C4-2B (cell line): ENCODE results near the gene KRT34.

ENCODE experiments used
- CTCF ChIP-seq: fragments of 450-650 bp; conservative IDR thresholded peaks from 2 replicates; pipeline ENCODE4 v1.5.1; 2017; ENCODE audit warnings: mild to moderate bottlenecking
- ZFX ChIP-seq: fragments of 450-650 bp; IDR thresholded peaks from 2 replicates; pipeline ENCODE4 v1.6.1; 2017

GRCh38 chr17:41413982-41414381 is 31.9 kb upstream of the KRT34 start:
- TF ChIP-seq CTCF (no peak), ZFX (no peak)
